HG03060 (cell line): ENCODE data around the gene CENPA.
"Not testable (repeated sequence)": the region's sequence is repeated elsewhere in the genome, so short reads cannot be mapped to it uniquely, and the experiment has no call there.

Experiments
- ATAC-seq: cut with Tn5 transposase; IDR thresholded peaks from one replicate; pipeline ENCODE4 v1.9.1; 2021; ENCODE audit warnings: low read depth, moderate number of reproducible peaks; ENCODE audit not compliant: unreplicated experiment

CENPA gene

GRCh38 chr2:26785431-26786206, at the start of gene CENPA:
Gene CENPA, plus strand, starts transcription at chr2:26786056. Its CDS starts 141 bp downstream, at chr2:26786197.
- peak; percentile 97 for ATAC-seq

- no peak for ATAC-seq
Observed at GRCh38 chr2:26737221-26737620, 48.6 kb upstream of the CENPA start.

- no peak for ATAC-seq
Observed at GRCh38 chr2:26738481-26738880, 47.4 kb upstream of the CENPA start.

GRCh38 chr2:26739514-26739913, 46.3 kb upstream of the CENPA start:
- no peak for ATAC-seq

- ATAC-seq: no peak
Observed at GRCh38 chr2:26740346-26740745, 45.5 kb upstream of the CENPA start.

GRCh38 chr2:26740890-26741302, 45.0 kb upstream of the CENPA start:
- ATAC-seq: no peak

- ATAC-seq: no peak
Observed at GRCh38 chr2:26742048-26742770, 43.6 kb upstream of the CENPA start.

GRCh38 chr2:26743852-26744251, 42.0 kb upstream of the CENPA start:
- ATAC-seq: no peak

GRCh38 chr2:26744953-26745352, 40.9 kb upstream of the CENPA start:
- ATAC-seq: no peak

- no peak for ATAC-seq
Observed at GRCh38 chr2:26745609-26746327, 40.1 kb upstream of the CENPA start.

- ATAC-seq: no peak
Observed at GRCh38 chr2:26746934-26747333, 38.9 kb upstream of the CENPA start.

- not testable (repeated sequence) for ATAC-seq
Observed at GRCh38 chr2:26749787-26750420, 36.0 kb upstream of the CENPA start.

GRCh38 chr2:26750467-26750866, 35.4 kb upstream of the CENPA start:
- ATAC-seq: not testable (repeated sequence)

- ATAC-seq: no peak
Observed at GRCh38 chr2:26752656-26753055, 33.2 kb upstream of the CENPA start.

GRCh38 chr2:26754539-26754938, 31.3 kb upstream of the CENPA start:
- ATAC-seq: no peak

- ATAC-seq: no peak
Observed at GRCh38 chr2:26754972-26755670, 30.7 kb upstream of the CENPA start.

- ATAC-seq: no peak
Observed at GRCh38 chr2:26756337-26756736, 29.5 kb upstream of the CENPA start.

GRCh38 chr2:26757873-26758789, 27.7 kb upstream of the CENPA start:
- no peak for ATAC-seq

GRCh38 chr2:26758790-26759321, 27.0 kb upstream of the CENPA start:
- ATAC-seq: no peak
